Ishikawa (cell line): ENCODE results near the gene FIGNL1.
A peak's percentile ranks its signal among the peaks of the same experiment; 100 is the strongest.

Experiments
- CEBPB ChIP-seq: IDR thresholded peaks from 2 replicates; pipeline ENCODE4 v1.6.1; 2012
- CREB1 ChIP-seq: IDR thresholded peaks from 2 replicates; pipeline ENCODE4 v1.6.1; 2012; ENCODE audit warnings: low read depth
- EGR1 ChIP-seq: IDR thresholded peaks from 2 replicates; pipeline ENCODE4 v1.6.1; 2012
- EP300 ChIP-seq: IDR thresholded peaks from 2 replicates; pipeline ENCODE4 v1.6.1; 2012; ENCODE audit warnings: borderline replicate concordance
- FOXM1 ChIP-seq: IDR thresholded peaks from 2 replicates; pipeline ENCODE4 v1.6.1; 2012; ENCODE audit warnings: low read depth, borderline replicate concordance
- NFIC ChIP-seq: IDR thresholded peaks from 2 replicates; pipeline ENCODE4 v1.6.1; 2012
- RAD21 ChIP-seq: IDR thresholded peaks from 2 replicates; pipeline ENCODE4 v1.6.1; 2012; ENCODE audit warnings: low read depth
- TAF1 ChIP-seq: IDR thresholded peaks from 2 replicates; pipeline ENCODE4 v1.6.1; 2012; ENCODE audit warnings: low read depth, mild to moderate bottlenecking
- TCF12 ChIP-seq: IDR thresholded peaks from 2 replicates; pipeline ENCODE4 v1.6.1; 2012; ENCODE audit warnings: low read depth
- TEAD4 ChIP-seq: IDR thresholded peaks from 2 replicates; pipeline ENCODE4 v1.6.1; 2012
- YY1 ChIP-seq: IDR thresholded peaks from 2 replicates; pipeline ENCODE4 v1.6.1; 2012; ENCODE audit warnings: low read depth
- ZBTB7A ChIP-seq: IDR thresholded peaks from 2 replicates; pipeline ENCODE4 v1.6.1; 2012; ENCODE audit warnings: low read depth
- TF ChIP-seq, protein P1 (sequence below): IDR thresholded peaks from 2 replicates; pipeline ENCODE4 v1.6.1; 2012
- TF ChIP-seq, protein P2 (sequence below): IDR thresholded peaks from 2 replicates; pipeline ENCODE4 v1.6.1; 2012
- TF ChIP-seq, protein P3 (sequence below): IDR thresholded peaks from 2 replicates; pipeline ENCODE4 v1.6.1; 2012; ENCODE audit warnings: low read depth, mild to moderate bottlenecking

The FIGNL1 gene

GRCh38 chr7:50471970-50472369 lies 21.8 kb upstream of the FIGNL1 start:
- TF ChIP-seq, protein P1, sequence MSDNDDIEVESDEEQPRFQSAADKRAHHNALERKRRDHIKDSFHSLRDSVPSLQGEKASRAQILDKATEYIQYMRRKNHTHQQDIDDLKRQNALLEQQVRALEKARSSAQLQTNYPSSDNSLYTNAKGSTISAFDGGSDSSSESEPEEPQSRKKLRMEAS = no peak
- TF ChIP-seq TCF12 (no peak), TEAD4 (no peak), CREB1 (no peak), EP300 (no peak), NFIC (no peak), FOXM1 (no peak), TAF1 (no peak), RAD21 (no peak), CEBPB (no peak), YY1 (no peak), ZBTB7A (no peak), EGR1 (no peak)
- TF ChIP-seq, protein P2, sequence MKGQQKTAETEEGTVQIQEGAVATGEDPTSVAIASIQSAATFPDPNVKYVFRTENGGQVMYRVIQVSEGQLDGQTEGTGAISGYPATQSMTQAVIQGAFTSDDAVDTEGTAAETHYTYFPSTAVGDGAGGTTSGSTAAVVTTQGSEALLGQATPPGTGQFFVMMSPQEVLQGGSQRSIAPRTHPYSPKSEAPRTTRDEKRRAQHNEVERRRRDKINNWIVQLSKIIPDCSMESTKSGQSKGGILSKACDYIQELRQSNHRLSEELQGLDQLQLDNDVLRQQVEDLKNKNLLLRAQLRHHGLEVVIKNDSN = no peak
- TF ChIP-seq, protein P3, sequence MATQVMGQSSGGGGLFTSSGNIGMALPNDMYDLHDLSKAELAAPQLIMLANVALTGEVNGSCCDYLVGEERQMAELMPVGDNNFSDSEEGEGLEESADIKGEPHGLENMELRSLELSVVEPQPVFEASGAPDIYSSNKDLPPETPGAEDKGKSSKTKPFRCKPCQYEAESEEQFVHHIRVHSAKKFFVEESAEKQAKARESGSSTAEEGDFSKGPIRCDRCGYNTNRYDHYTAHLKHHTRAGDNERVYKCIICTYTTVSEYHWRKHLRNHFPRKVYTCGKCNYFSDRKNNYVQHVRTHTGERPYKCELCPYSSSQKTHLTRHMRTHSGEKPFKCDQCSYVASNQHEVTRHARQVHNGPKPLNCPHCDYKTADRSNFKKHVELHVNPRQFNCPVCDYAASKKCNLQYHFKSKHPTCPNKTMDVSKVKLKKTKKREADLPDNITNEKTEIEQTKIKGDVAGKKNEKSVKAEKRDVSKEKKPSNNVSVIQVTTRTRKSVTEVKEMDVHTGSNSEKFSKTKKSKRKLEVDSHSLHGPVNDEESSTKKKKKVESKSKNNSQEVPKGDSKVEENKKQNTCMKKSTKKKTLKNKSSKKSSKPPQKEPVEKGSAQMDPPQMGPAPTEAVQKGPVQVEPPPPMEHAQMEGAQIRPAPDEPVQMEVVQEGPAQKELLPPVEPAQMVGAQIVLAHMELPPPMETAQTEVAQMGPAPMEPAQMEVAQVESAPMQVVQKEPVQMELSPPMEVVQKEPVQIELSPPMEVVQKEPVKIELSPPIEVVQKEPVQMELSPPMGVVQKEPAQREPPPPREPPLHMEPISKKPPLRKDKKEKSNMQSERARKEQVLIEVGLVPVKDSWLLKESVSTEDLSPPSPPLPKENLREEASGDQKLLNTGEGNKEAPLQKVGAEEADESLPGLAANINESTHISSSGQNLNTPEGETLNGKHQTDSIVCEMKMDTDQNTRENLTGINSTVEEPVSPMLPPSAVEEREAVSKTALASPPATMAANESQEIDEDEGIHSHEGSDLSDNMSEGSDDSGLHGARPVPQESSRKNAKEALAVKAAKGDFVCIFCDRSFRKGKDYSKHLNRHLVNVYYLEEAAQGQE = no peak

- TF ChIP-seq TCF12 (0 out of 2 replicates have a peak, but pooled peaks have one; percentile 33), TAF1 (no peak)
Measured at GRCh38 chr7:50470250-50471163, 20.4 kb upstream of the FIGNL1 start.

GRCh38 chr7:50469181-50469580 lies 19.0 kb upstream of the FIGNL1 start:
- TF ChIP-seq TAF1 = no peak
- TF ChIP-seq, protein P3 = no peak
- TF ChIP-seq YY1 = no peak
- TF ChIP-seq FOXM1 = no peak
- TF ChIP-seq EP300 = no peak
- no peak for TF ChIP-seq ZBTB7A
- TF ChIP-seq TEAD4 = no peak
- no peak for TF ChIP-seq CREB1
- TF ChIP-seq, protein P1 = no peak
- no peak for TF ChIP-seq CEBPB
- TF ChIP-seq NFIC = no peak
- no peak for TF ChIP-seq EGR1
- TF ChIP-seq, protein P2 = no peak
- no peak for TF ChIP-seq TCF12

DNA sequence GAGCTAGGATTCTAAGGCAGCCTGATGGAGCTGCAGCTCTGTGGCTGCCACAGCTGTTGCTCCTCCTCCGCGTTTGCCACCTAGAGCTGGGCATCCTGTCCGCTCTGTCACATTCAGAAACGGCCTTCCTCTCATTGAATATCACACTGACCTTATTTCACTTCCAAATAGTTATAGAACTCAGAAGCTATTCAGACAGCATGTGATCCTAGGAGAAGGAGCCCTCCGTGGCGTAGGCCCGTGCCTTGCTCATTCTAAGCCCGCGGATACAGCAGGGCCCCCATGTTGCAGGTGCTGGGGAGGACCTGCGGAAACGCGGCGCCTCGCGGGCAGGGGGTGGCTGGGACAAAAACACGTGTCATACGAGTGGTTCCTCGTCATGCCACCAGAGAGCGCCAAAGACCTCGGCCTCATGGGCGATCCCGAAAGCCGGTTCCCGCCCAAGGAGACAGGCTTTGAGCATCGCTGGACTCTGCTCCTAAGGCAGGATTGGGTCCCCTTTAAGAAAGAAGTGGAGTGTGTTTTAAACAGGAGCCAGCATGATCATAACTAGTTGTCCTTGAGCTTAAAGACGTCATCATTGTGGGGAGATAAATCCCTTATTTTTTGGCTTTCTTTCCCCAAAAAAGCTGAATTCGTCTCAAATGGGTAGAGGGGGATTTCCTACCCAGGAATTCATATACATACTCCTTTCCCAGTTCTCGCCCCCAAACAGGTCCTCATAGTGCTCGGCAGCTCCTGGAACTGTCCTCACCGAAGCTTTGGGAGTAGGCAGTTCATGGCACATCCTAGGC lies 17.9 kb upstream of the FIGNL1 start:
- no peak for TF ChIP-seq FOXM1
- TF ChIP-seq, protein P3 = no peak
- no peak for TF ChIP-seq YY1
- TF ChIP-seq CREB1 = no peak
- TF ChIP-seq EGR1 = no peak
- no peak for TF ChIP-seq TAF1
- TF ChIP-seq, protein P1 = peak; percentile 96
- TF ChIP-seq, protein P2 = peak; percentile 68
- TF ChIP-seq TCF12 = no peak
- TF ChIP-seq TEAD4 = no peak
- TF ChIP-seq RAD21 = peak; percentile 95
- TF ChIP-seq EP300 = no peak; the same call in 1 of the 2 replicates
- no peak for TF ChIP-seq NFIC
- no peak for TF ChIP-seq ZBTB7A
- no peak for TF ChIP-seq CEBPB
